GM21423 (cell line): ENCODE results near the gene CCDC154.
"Not testable (repeated sequence)": the region's sequence is repeated elsewhere in the genome, so short reads cannot be mapped to it uniquely, and the experiment has no call there.

ENCODE experiments used
- ATAC-seq: cut with Tn5 transposase; IDR thresholded peaks from one replicate; pipeline ENCODE4 v1.9.1; 2021; ENCODE audit warnings: mild to moderate bottlenecking, moderate library complexity; ENCODE audit not compliant: unreplicated experiment

Gene CCDC154

DNA sequence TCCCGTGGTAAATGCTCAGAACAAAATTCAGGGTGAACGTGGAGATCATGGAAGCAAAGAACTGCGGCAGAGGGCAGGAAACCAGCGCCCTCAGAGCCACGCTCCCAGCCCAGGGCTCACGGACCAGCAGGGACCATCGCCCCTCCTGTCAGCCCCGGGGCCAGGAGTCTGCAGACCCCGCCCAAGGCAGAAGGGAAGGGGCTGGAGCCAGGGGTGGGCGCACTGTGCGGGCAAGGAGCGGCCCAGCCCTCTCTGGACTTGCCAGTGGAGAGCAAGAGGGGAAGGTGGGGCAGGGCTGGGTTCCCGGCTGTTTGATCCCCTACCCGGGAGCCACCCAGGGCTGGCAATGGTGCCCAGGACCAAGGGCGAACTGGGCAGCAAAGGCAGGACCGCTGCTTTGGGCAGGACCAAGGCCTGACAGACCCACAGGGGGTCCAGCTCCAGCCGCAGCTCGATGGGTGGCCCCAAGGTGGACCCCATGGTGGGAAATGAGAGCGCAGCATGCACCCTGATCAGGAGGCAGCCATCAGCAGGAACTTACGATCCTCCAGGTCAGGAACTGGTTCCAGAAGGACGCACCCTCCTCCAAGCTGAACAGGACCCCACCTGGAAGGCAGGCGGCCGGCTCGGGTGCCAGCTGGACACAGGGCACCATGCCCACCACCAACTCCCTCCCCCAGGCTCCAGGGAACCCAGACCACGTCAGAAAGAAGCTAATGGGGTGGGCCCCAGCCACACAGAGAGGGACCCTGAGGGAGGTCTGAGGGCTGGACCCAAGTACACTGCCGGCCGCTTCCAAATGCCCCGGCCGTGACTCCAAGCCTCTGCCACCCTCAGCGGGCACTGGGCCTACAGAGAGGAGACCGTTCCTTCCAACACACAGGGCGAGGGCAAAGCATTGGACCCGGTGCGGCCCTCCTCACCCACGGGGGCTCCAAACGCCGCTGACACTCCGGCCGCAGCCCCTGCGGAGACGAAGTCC lies 11.1 kb upstream of the CCDC154 start:
- ATAC-seq, result no peak

DNA sequence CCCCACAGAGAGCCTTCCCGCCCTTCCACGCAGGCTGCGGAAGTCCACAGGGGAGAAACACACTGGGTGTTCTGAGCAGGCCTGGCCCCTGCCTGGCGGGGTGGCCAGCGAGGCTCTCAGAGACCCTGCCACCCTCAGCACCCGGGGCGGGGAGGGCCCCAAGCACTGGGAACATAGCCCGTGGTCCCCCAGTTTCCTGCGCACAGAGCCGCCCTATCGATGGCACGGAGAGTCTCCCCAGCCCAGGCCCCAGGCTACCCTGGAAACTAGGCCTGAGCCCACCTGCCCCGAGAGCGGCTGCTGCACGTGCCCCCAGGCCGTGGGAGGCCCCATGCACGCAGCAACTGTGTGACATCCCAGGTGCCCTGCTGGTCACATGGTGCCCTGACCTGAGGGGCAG lies 10.2 kb upstream of the CCDC154 start:
- no peak for ATAC-seq

DNA sequence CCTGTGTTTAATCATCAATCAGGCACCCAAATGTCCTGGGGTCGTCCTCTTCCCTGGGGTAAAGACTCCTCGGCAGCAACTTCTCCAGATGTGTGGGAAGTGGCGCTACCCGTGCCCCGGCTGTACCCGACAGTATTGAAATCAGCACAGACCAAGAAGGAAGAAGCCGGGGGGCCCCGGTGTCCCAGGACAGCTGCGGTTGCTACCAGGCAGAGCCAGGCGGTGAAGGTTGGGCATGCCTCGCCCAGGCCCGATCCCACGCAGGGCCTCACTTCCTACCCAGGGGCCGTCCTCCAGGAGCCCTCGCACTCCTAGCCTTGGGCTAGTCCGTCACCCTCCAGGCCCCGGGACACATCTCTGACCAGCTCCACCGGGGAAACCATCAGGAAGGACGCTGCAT lies 9.0 kb upstream of the CCDC154 start:
- no peak for ATAC-seq

DNA sequence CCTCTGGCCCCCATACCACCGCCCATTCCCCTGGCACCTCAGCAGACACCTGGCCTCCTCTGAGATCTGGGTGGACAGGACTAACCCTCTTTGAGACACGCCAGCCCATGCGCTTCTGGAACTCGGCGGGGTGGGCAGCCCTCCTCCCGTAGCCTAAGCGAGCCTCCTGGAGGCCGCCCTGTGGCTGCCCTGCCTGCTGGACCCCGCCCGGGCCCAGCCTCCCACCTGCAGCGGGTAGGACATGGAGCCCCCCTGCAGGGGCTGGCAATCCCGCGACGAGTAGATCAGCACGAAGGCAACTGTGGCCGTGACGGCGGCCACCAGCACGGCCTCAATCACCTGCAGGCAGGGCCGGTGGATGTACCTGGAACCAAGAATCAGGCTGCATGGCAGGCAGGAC lies 8.2 kb upstream of the CCDC154 start:
- no peak for ATAC-seq

DNA sequence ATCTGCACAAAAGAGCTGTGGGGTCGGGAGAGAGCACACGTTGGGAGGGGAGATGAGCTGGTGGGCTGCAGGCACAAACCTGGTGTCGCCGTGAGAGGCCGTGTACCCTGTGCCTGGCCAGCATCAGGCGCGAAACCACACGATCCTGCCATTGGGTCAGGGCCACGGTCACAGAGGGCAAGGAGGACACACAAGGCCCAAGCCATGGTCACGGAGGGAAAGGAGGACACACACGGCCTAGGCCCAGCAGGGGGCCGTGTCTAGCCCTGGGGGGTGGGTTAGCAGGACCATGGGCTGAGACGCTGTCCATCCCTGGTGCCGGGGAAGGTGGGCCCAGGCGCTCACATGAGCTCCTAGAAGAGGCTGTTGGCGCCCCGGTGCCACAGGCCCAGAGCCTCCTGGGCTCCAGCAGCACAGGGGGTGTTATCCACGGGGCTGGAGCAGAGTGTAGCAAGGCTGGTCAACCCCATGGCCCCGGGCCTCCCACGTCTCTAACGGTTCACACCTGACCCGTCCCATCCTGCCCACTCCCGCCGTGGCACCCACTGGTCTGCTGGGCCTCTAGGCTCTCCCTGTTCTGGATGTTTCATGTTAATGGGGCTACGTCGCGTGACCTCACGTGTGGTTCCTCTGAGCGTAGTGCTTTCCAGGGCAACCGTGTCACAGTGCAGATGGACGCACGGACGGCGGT lies 7.5 kb upstream of the CCDC154 start:
- ATAC-seq, result no peak

DNA sequence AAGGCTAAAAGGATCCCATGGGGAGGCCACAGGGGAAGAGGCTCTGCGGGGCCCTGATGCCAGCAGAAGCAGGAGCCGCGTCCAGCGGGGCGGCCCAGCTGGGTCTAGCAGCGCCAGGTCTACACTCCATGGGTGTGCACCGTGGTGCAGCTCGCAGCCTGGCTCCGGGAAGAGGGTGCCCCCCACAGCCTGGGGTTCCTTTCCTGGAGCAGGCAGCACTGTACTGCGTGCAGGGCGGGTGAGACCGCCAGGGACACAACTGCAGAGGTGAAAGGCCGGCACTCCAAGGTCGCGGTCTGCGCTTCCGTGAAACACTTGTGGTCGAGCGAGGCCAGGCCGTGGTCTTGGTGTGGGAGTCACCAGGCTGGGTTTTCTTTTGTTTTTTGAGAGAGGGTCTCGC lies 6.5 kb upstream of the CCDC154 start:
- ATAC-seq, result no peak

DNA sequence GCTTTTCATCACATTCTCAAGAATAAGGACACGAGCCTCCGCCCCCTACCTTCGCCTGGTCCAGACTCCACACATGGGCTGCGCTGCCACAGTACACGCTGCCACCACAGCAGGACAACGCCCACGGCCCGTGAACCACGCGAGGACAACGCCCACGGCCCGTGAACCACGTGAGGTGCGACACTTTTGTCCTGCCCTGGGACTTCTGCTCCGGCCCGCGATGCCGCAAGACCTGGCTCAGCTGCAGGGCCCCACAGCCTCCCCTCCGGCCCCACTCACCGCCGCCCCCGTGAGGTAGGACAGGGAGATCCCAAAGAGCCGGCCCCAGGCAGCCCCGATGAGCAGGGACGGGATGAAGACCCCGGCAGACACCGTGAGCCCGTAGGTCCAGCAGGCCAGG lies 5.9 kb upstream of the CCDC154 start:
- ATAC-seq, result no peak

DNA sequence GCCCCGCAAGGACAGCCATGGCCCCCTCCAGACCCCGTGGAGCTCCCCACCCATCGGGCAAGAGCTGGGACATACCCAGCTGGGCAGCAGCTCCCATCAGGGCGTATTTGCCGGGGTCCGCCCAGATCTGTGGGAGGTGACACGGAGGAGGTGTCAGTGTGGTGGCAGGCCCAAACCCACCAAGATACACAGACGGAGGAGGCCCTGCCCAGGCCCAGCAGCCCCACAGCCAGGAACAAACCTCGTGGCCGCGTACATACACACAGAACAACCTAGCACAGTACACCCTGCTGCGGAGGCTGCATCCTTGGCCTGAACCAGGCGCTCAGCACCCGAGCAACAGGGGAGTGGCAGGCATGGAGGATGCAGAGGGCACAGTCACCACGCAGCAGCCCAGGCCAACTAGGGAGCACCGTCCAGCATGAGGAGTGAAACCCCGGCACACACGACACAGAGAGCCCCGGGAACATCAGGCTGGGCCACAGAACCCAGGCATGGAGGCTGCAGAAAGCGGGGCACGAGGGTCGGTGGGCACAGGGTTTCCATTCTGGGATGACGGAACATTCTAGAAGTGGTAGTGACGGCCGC lies 4.9 kb upstream of the CCDC154 start:
- ATAC-seq, result no peak

DNA sequence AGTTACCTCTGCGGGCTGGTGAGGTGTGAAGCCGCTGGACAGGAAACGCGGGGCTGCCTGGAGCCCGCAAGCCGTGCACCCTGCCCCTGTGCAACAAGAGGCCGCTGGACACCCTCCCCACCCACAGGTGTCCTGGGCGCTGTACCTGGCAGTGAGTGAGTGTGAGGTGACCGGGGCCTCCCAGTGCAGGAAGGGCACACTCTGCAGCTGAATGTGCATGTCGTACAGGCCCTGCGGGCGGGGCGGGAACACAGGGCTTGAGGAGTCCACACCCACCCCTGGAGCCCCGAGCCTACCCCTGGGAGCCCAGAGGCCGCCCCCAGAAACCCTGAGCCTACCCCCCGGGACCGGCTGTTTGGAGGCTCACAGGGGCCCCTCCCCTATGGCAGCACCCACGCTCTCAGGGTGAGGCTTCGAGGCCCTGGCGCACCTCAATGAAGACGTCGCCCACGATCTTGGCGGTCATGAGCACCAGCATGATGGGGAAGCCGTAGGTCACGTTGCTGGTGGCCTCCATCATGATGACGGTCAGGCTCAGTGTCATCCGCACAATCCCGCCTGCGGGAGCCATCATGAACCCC lies 4.3 kb upstream of the CCDC154 start:
- no peak for ATAC-seq

DNA sequence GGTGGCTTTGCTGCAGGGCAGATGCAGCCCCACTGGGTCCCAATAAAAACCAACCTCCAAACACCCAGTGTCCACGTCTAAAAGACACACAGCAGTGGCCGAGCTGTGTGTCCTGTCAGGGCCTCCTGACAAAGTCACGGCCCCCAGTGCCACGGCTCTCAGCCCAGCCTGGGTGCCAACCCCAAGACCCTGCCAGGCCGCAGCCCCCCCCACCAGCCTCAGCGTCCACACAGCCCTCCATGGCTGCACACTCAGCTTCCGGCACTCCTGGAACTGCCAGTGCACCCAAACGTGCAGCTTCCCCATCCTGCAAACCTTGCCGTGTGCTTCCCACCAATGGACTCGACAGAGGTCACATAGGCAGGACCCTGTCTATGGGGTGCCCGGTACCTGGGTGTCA lies 3.6 kb upstream of the CCDC154 start:
- no peak for ATAC-seq

DNA sequence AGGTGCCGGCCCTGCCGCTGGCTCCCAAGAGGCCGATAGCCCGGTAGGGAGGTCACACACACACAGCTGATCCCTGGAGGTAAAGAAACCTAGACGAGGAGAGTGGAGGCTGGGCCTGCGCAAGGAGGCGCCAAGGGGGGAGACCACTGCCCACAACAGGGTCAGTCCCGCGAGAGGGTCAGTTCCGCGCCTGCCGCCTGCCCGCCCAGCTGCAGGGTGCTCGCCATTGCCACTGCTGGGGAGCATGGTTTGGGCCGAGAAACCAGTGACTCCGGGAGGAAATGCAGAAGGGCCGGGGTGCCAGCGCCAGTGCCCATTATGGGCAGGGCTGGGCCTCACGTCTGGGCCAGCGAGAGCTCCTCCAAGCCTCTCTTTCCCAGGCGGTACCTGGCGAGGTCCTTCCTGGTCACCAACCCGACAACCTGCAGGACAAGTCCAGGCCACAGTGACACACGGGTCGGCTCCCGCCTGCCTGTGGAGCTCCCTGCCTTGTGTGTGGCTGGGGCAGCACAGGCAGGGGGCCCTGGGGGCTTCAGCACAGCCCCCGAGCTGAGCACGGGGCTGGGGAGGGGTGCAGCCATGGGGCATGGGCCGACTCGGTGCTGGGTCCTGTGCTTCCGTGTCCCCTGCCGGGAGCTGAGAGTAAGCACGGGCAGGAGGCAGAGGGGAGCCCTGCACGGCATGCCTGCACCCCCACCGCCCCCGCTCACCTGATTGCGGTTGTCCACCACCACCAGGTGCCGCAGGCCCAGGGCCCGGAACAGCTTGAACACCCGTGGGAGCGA lies 2.1 kb upstream of the CCDC154 start:
- ATAC-seq, result no peak

DNA sequence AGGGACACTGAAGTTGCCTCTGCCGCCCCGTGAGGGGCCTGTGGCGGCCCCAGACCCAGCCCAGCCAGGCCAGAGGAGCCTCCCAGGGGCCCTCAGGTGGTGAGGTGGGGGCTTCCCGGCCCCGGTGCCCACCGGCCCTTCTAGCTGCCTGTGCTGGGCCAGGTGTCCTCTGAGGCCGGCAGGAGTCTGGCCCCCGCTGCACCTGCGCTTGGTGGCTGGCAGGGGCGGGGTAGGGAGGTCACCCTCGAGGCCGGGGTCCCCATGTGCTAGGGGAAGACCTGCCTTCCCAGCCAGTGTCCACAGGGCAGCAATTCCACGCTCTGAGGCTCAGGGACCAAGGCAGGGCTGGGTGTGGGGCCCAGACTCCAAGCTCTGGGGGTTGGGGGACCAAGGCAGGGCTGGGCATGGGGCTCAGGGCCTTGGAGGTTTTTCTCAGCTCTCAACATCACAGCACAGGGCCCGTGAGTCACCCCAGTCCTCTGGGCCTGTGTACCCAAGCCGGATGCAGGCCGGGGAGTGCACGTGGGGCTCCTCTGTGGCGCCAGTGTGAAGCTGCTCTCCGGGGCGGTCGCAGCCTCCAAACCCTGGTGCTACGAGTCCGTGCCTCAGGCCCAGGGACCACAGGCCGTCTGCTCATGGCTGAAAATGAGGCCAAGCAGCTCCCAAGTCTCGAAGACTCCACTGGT lies 1.3 kb upstream of the CCDC154 start:
- ATAC-seq, result no peak

DNA sequence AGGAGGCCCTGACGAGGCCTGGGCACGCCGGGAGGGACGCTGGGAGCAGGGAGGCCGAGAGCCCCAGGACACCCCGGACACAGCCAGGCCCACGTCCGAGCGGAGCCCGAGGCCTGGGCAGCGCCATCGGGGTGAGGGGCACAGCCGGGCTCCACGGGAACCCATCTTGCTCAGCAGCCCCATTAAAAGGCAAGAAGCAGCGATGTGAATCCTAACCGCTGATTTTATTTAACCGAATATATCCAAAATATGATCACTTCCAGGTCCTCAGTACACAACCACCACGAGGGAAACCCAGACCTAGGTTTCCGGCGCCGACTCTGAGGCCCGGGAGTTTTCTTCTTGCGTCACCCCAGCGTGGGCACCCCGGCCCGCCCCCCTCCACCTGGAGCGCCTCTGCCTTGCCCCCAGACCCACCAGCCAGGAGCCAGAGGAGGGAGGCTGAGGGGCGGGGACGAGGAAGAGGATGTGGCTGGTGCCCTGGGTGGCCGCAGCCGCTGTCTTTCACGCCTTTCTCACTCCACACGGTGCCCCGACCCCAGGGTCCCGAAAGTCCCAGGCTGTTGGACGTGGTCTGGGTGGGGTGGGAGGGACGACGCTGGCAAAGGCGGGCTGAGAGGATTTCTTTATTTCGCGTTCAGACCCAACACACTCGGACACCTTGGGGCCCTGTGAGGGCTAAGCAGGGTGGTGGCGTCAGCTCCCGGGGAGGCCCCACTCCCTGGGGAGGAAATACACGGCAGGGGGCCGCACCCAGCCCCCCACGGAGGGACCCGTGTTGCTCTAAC lies 568 bp upstream of the CCDC154 start:
- ATAC-seq, result no peak

DNA sequence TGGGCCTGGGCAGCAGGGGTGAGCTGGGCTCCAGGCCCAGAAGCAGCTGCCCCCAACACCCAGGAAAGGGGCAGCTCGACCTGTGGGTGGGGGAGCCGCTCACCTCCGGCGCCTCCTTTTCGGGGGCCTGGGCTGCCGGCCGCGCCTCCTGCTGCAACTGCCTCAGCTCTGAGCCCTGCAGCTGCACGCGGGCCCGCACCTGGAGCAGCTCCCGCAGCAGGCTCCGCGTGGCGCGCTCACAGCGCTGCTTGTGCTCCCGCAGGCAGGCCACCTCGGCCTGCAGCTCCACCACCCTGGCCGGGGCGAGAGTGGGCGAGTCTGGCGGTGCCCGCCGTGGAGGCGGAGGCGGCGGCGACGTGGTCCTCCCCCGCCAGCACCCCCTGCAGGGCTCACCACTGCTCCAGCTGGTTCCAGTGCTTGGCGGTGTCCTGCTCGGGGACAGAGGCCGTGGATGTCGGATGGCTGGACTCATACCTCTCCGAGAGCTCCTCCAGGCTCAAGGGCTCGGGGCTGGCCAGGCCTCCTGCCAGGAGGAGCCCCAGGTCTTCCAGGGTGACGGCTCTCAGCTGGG lies 868 bp downstream of the CCDC154 start:
- no peak for ATAC-seq

DNA sequence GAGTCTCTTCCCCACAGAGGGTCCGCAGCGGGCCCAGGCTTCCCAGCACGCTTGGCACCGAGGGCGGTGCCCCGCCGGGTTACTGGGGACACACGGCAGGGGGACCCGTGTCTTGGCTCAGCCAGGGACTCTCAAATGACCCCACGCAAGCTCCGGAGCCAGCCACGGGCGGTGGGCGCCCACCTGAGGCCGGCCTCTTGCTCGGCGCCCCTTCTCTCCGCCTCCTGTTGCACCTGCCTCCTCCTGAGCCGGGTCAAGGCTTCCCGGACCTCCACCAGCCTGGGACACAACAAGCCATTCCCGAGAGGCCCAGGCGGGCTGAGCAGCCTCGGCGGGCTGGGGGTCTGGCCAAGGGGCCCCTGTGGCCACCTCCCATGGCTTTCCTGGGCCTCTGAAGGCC lies 1.7 kb downstream of the CCDC154 start:
- no peak for ATAC-seq

DNA sequence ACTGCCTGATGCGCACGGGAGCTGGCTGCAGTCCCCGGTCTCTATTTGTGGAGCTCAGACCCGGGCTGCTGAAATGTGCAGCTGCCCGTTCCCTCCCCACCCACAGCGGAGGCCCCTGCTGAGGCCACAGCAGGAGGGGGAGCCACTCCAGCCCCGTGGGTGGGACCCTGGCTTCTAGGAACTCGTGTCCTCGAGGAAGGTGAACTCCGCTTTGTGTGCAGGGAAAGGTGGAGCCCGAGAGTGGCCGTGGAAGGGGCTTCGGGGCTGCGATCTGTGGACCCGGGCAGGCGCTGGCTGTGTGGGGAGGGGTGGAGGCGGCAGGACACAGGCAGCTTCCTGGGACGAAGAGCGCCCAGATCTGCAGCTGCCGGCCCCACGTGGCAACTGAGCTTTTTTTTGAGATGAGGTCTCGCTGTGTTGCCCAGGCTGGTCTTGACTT lies 2.9 kb downstream of the CCDC154 start:
- no peak for ATAC-seq

DNA sequence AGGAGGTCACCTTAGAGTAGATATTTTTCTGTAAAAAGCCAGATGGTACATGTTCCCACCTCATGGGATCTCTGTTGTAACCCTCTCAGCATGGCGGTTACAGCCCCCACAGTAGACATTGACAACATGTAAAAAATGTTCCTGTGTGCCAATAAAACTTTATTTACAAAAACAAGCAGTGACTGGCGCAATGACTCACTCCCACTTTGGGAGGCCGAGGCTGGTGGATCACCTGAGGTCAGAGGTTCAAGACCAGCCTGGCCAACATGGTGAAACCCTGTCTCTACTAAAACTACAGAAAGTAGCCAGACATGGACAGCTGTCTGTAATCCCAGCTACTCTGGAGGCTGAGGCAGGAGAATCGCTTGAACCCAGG lies 4.7 kb downstream of the CCDC154 start:
- not testable (repeated sequence) for ATAC-seq

DNA sequence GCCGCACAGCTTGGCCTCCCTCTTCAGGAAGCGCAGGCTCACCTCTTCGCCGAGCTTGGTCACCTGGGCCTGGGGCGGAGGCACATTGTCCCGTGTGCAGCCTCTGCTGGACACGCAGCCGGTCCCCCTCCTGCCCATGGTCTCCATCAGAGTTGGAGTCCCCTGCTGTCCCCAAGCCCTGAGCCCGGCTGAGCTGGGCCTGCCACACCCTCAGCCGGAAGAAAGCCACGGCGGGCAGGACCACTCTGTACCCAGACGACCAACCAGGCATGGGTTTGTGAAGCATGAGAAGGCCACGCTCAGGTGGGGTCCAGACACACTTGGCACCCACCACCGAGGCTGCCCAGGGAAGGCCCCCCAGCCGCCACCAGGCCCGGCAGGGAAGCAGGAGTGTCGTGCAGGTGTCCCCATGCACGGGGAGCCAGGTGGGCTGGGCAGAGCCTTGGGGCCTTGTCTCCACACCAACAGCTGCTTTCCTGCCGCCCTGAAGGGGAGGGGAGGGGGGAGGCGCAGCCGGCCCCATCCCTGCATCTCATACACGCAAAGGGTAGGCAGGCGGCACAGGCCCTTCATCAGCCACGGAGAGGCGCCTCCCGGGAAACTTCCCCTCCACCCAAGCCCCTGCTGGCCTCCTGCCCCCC lies 5.2 kb downstream of the CCDC154 start:
- no peak for ATAC-seq
